ENCODE measurements around the gene TRAM2. TPM values are rescaled to one million over a fixed set of nuclear protein-coding genes. Genes with fewer than 3 reads are reported as not detected.

Gene TRAM2
- total RNA-seq, 1 experiment from 2014 or later: 21.2 TPM

DNA sequence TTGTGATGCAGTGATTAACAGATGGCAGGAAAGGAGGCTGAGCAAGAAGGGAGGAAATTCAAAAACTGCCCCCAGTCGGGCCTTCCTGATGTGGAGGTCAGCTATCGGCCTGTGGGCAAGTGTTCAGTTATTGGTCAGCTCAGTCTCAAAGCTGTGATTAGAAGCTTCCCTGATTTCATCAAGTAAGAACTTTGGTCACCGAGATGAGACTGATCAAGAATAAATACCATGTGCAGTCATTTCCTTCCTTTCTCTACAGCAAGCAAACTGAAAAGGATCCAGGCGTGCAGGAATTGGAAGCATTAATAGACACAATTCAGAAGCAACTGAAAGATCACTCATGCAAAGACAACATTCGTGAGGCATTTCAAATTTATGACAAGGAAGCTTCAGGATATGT is 87.0 kb downstream of the TRAM2 start:
- H3K9me3 Mint-ChIP-seq: peaks cover 0 to under 1% of the 10 kb centered on the region in 2 experiments; a peak in 1 of 5 replicates
- H3K27me3 Mint-ChIP-seq (ENCODE audit: low read depth): no peaks in the 10 kb centered on the region
- H2AFZ ChIP-seq (ENCODE audit: low read length): no peak overlapping the region
- no peak overlapping the region for H3K27ac Mint-ChIP-seq
- H3K9ac ChIP-seq (ENCODE audit: extremely low read depth, insufficient read length, low read length): no peak overlapping the region
- no peaks in the 10 kb centered on the region for H4K20me1 ChIP-seq (ENCODE audit: control insufficient read depth, insufficient read depth, insufficient read length)
- no peak overlapping the region for H3K23ac ChIP-seq (ENCODE audit: insufficient read length, low read depth, low read length)
- H4K5ac ChIP-seq (ENCODE audit: insufficient read length, low read depth, low read length): no peak overlapping the region
- H2BK20ac ChIP-seq (ENCODE audit: low read depth, low read length, poor library complexity, severe bottlenecking): no peak overlapping the region
- no peak overlapping the region for H3K14ac ChIP-seq (ENCODE audit: insufficient read depth, low read length)
- H3K79me1 ChIP-seq (ENCODE audit: insufficient read depth, low read depth, low read length, poor library complexity, severe bottlenecking): no peaks in the 10 kb centered on the region
- H3K4me1 ChIP-seq (ENCODE audit: insufficient read depth, low read length): no peaks in the 10 kb centered on the region
- no peak overlapping the region for H3K27ac ChIP-seq (ENCODE audit: insufficient read length, low read depth, low read length)
- H4K8ac ChIP-seq (replicated peaks; ENCODE audit: insufficient read length, low read depth, low read length): no peak overlapping the region
- H3K4me3 Mint-ChIP-seq: no peak overlapping the region
- no peak overlapping the region for H3K56ac ChIP-seq (ENCODE audit: insufficient read length, low read depth, low read length)
- no CpG with 5 or more reads among the region's 5 CpGs for WGBS (ENCODE audit: extremely low coverage, insufficient read length, low lambda C conversion rate)
- no peak overlapping the region for H2BK5ac ChIP-seq (ENCODE audit: insufficient read length, low read length)
- no peak overlapping the region for H3T11ph ChIP-seq (ENCODE audit: low read length)
- H3K79me2 ChIP-seq (ENCODE audit: insufficient read depth, low read length): no peaks in the 10 kb centered on the region
- H3K23me2 ChIP-seq (ENCODE audit: insufficient read length, low read depth, low read length, poor library complexity, severe bottlenecking): no peaks in the 10 kb centered on the region
- no peak overlapping the region for H2BK12ac ChIP-seq (ENCODE audit: insufficient read length, low read depth, low read length)
- no peak overlapping the region for H2BK120ac ChIP-seq (ENCODE audit: low read depth, low read length, poor library complexity, severe bottlenecking)
- H3K27me3 ChIP-seq (ENCODE audit: insufficient read depth, low read length): no peaks in the 10 kb centered on the region
- TF ChIP-seq, protein P1, sequence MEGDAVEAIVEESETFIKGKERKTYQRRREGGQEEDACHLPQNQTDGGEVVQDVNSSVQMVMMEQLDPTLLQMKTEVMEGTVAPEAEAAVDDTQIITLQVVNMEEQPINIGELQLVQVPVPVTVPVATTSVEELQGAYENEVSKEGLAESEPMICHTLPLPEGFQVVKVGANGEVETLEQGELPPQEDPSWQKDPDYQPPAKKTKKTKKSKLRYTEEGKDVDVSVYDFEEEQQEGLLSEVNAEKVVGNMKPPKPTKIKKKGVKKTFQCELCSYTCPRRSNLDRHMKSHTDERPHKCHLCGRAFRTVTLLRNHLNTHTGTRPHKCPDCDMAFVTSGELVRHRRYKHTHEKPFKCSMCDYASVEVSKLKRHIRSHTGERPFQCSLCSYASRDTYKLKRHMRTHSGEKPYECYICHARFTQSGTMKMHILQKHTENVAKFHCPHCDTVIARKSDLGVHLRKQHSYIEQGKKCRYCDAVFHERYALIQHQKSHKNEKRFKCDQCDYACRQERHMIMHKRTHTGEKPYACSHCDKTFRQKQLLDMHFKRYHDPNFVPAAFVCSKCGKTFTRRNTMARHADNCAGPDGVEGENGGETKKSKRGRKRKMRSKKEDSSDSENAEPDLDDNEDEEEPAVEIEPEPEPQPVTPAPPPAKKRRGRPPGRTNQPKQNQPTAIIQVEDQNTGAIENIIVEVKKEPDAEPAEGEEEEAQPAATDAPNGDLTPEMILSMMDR (conservative IDR thresholded peaks at IDR 0.05): no peak
- H3K4me1 Mint-ChIP-seq: no peaks in the 10 kb centered on the region
- no peak overlapping the region for H4K91ac ChIP-seq (ENCODE audit: insufficient read length, low read depth, low read length)
- H3K36me3 Mint-ChIP-seq (ENCODE audit: insufficient read depth in 1 of 3, low read depth in 3 of 3): peaks cover 0 to 4% (median 3%) of the 10 kb centered on the region in 3 experiments; a peak in 5 of 7 replicates
- no peak overlapping the region for H2AK5ac ChIP-seq (ENCODE audit: insufficient read length, low read length)
- no peak for DNase-seq
- no peak overlapping the region for H3K4me2 ChIP-seq (ENCODE audit: insufficient read depth, insufficient read length, low read length)
- no peak overlapping the region for H2BK15ac ChIP-seq (ENCODE audit: low read depth, low read length)
- no peak overlapping the region for H3K18ac ChIP-seq (ENCODE audit: insufficient read length, low read depth, low read length)
- H3K9me3 ChIP-seq (ENCODE audit: control insufficient read depth, low read depth, low read length): no peaks in the 10 kb centered on the region
- H3K4ac ChIP-seq (ENCODE audit: low read depth, low read length): no peak overlapping the region

Data from H9 (cell line).